Activated CD8-positive, alpha-beta memory T cell treated with anti-CD3 and anti-CD28 coated beads, Interleukin-2, amount 50 U/mL, for 24 hours (primary cell): ENCODE data around the gene EVI5.
"Not testable (repeated sequence)": the region's sequence is repeated elsewhere in the genome, so short reads cannot be mapped to it uniquely, and the experiment has no call there.

Source experiments
- DNase-seq: peaks from one replicate; pipeline ENCODE4 v3.0.0-alpha.2; 2020; ENCODE audit errors: extremely low read depth

EVI5 gene

DNA sequence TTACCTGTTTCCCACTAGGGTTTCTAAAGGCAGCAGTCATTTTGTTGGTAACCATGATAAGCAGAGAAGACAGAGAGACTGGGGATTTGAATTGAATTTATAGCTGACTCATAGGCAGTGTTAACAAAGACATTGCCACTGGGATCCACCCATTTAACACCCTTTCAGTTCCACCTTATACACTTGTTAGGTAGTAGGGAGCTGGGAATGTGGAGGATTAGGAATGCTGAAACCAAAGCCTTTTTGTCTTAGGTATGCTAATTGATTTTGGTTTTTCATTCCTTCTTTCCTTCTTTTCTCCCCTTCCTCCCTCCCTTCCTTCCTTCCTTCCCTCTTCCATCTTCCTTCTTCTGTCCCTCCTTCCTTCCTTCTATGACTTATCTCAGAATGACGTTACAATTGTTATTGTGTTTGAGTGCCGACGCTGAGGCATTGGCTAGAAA lies 7.5 kb upstream of the EVI5 start:
- DNase-seq, result no peak

DNA sequence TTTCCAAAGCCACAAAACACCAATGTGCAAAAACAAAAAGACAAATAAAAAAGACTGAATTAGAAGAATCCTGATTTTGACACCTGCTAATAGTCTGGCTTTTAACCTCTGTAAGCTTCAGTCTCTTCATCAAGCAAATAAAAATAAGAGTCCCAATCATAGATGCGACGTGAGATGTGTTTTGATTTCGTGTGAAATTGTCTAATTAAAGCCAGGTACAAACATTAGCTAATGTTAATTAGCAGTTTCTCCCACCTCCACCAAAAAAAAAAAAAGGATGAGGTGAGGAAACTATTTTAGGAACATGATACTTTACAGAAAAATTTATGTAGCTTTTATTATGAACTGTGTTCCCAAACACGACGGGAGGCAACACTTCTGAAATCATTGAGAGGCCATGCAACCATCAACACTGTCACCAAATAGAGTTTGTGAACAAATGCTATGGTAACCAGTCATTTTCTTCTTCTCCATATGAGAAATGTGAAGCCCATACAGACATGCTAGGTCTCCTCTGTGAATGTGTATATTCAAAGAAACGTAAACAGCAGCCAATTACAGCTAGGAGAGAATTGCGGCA lies 6.7 kb upstream of the EVI5 start:
- no peak for DNase-seq

DNA sequence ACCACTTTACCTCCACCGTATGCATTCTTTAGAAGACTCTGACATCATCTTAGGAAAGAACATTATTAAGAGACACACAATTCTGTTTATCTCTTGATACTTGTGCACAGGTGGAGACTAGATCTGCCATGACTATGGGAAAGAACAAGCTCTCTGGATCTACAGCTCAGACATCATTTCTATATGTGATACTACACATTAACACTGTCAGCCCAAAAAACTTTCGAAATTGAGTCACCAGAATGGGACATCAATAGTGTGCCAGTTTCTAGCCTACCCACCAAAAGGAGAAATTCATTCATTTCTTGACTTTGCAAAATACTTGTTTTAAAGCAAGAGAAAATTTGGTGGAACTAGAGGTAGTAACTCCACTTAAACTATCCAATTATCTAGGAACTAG lies 6.0 kb upstream of the EVI5 start:
- no peak for DNase-seq

DNA sequence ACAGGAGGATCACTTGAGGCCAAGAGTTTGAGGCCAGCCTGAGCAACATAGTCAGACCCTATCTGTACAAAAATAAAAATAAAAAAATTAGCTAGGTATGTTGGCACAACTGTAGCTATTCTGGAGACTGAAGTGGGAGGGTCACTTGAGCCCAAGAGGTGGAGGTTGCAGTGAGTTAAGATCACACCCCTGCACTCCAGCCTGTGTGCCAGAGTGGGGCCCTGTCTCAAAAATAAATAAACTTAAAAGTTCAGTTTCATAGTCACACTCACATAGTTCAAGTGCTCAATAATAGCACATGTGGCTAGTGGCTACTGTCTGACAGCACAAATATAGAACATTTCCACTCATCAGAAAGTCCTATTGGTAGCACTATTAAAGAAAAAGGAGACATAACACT lies 5.2 kb upstream of the EVI5 start:
- no peak for DNase-seq

DNA sequence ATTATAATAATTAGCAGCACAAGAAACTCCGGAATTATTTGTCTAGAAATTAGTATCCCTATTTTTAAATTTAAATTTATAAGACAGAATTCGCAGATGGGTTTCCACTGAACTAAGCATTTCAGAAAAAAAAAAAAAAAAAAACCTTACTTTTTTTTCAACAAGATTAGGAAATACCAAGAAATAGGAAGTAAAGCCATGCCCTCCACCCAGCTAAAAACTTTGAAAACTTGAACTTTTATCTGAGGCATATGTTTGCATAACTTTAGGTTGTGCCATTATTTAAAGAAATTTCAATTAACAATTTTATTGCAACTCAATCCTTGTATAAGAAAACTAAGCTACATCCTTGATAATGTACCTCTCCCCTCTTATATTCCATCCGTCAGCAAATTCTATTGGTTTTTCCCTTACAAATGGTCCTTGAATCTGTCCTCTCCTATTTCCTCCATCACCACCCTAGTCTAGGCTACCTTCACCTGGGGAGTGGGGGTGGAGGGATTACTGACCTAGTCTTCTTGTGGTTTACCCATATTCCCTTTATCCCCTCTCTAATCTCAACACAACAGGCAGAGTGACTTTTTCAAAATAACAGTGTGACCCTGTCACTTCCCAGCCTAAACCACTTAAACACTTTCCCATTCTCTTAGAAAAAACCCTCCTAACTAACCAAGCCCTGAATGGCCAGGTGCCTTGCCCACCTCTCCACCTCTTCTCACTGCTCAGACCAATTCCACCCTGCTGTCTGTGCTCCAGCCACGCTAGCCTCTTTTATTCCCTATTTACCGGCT lies 1.4 kb upstream of the EVI5 start:
- no peak for DNase-seq

DNA sequence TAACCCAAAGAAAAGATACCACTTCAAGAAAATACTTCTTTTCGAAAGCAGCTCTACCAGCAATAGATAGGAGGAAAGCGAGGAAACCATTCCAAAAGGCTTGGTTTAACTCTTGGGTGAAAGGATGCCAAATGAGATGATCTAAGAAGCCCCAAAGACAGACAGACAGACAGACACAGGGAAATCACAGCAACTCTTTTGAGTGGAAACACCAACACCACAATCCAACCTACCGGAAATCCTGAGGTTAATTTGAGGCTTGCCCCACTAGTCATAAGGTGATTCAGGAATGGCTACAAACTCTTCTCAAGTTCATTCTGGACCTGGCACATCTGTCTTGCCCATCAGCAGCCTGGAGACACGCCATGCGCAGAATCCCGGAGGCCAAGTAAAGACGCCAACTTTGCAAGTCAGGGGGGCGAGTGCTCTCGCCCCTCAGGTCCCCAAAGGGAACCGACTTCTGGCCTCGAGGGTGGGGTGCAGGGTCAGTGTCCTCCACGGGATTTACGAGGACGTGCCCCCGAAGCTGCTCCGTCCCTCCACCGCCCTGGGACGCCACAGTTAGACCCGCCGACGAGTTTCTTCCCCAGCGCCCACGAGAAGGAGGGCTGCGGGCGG lies 778 bp downstream of the EVI5 start:
- DNase-seq, result no peak

DNA sequence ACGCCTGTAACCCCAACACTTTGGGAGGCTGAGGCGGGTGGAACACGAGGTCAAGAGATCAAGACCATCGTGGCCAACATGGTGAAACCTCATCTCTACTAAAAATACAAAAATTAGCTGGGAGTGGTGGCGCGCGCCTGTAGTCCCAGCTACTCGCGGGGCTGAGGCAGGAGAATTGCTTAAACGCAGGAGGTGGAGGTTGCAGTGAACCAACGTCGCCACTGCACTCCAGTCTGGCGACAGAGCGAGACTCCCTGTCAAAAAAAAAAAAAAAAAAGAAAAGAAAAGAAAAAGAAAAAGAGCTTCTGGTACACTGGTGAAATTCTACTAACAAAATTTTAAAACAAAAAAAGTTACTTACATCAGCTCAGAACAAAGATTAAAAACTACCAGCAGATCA lies 1.4 kb downstream of the EVI5 start:
- not testable (repeated sequence) for DNase-seq

DNA sequence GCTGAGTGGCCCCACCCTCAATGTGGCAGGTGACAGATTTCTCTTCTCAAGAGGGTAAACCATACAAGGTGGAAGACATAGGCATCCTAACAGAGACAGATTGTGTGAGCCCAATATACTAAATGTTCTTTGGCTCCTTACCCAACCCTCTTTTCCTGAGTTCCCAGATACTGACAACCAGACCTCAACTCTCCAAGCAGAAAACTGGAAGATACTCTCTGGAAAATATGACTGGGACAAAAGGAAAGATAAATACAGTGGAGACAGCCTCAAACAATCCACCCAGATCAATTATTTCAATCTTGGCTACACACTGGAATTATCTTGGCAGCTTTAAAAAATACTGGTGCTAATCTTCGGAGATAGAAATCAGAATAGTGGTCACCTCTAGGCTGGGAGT lies 6.5 kb downstream of the EVI5 start:
- DNase-seq, result no peak

DNA sequence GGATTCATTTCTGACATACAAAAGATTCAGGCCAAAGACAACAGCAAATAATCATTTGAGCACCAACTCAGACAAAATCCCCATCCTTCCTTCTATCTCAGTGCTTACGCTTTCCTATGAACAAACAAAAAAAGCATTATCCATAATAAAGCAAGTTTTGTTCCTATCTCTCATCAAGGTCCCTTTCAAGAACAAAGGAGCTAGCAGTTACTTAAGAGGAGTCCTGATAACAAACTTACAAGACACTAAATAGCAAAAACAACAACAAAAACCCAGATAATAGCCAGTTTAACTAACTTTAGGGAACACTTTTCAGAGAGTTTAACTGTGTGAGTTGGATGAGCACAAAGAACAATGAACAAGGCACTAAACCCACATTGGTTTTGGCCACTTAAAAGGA lies 10.5 kb downstream of the EVI5 start:
- no peak for DNase-seq

DNA sequence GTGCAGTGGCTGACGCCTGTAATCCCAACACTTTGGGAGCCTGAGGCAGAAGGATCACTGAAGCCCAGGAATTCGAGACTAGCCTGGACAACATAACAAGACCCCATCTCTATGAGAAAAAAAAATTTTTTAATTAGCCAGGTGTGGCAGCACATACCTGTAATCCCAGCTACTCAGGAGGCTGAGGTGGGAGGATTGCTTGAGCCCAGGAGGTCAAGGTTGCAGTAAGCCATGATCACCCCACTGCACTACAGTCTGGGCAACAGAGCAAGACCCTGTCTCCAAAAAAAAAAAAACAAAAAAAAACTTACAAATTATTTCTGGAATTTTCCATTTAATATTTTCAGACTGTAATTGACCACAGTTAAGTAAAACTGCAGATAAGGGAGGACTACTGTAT lies 11.2 kb downstream of the EVI5 start:
- DNase-seq, result not testable (repeated sequence)

DNA sequence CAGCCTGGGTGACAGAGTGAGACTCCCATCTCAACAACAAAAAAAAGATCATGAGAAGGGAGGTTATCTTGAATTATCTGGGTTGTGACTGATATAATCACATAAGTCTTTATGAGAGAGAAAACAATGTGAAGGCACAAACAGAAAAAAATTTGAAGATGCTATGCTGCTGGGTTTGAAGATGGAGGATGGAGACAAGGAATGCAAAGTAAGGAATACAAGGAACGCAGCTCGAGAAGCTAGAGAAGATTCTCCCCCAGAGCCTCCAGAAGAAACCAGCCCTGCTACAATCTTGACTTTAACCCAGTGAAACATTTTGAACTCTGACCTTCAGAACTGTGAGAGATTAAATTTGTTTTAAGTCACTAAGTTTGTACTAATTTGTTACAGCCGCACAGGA lies 15.1 kb downstream of the EVI5 start:
- no peak for DNase-seq

DNA sequence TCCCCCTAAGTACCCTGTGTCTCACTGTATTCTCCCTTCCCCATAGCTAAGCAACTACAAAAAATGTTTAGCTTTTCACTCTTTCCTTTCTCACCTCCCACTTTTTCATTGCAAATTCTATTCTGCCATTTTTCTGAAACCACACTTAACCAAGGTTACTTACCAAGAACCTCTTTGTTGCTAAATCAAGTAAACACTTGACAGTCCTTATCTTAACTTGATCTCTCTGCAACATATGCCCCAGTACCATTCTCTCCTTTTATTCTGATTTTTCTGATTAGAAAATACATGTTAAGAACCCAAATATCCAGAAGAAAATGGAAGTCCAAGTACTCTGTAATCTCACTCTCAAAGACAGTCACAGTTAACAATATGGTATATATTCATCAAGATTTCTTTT lies 16.0 kb downstream of the EVI5 start:
- DNase-seq, result no peak

DNA sequence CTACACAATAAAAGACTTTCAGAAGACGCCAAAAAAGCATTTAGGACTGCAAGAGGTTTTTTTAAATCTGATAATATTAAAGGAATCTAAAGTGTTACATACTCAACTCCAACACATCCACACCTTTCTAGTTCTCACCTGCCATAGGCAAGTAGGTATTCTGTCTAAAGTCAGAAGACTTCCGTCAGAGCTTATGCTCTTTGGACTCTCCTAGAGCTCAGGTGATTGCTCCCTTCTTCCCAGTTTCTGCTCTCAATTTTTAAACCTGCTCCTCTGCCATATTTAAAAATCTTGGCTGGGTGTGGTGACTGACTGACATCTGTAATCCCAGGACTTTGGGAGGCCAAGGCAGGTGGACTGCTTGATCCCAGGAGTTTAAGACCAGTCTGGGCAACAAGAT lies 16.6 kb downstream of the EVI5 start:
- DNase-seq, result no peak

DNA sequence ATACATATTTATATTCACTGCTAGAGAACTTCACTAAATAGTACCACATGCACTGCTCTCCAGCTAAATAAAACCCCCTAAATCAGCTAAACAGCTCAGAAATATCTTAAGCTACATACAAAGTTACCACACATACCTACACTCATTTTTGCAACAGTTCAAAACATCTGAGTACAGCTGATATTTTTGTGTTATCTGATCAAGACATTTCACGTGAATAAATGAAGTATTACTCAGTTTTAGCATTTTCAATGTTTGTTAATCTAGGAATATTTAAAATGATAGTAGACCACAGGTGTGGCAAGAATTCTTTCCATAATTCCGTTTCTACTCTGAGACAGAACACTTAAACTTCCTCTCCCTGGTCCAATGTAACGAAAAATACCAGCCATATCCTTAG lies 20.8 kb downstream of the EVI5 start:
- DNase-seq, result no peak

DNA sequence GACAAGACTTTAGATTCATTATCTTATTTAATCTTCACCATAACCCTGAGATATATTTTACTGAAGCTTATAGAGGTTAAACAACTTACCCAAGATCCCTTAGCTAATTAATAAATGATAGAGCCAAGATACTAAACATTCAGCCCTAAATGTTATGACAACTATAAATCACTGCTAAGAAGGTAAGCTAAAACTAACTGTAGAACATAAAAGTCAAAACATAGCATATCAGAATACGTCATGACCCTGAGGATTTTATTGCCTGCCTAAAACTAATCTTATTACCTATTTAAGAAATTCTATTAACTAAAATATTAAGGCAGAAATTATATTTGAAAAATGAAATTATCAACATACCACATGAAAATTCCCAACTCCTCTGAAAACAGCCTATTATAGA lies 22.6 kb downstream of the EVI5 start:
- no peak for DNase-seq

DNA sequence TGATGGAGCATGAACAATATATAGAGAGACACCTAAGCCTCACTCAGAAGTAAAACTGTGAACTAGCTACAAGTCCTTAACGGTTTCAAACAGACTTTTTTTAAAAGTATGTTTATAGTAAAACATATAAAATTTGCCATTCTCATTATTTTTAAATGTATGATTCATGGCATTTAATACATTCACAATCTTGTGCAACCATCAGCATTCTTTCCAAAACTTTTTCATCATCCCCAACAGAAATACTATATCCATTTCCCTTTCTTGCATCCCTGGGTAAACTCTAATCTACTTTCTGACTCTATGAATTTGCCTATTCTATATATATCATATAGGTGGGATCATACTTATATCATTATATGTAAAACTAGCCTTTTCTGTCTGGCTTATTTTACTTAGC lies 25.5 kb downstream of the EVI5 start:
- no peak for DNase-seq

DNA sequence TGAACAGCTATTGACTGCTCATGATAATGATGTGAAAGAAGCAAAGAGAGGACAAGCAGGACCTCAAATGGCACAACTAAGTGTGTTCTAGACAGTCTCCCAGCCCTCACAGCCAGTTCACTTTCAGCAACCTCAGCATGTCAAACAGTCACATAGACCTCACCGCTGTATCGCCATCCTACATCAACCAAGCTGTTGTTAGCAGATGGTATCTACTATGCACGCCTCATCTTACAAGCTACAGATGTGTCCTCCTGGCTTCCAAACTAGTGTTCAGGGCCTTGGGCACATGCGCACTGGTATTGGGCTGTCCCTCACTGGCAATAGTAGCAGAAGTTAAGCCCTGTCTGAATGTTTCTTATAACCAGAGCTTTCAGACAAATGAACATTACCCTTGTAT lies 28.4 kb downstream of the EVI5 start:
- no peak for DNase-seq

DNA sequence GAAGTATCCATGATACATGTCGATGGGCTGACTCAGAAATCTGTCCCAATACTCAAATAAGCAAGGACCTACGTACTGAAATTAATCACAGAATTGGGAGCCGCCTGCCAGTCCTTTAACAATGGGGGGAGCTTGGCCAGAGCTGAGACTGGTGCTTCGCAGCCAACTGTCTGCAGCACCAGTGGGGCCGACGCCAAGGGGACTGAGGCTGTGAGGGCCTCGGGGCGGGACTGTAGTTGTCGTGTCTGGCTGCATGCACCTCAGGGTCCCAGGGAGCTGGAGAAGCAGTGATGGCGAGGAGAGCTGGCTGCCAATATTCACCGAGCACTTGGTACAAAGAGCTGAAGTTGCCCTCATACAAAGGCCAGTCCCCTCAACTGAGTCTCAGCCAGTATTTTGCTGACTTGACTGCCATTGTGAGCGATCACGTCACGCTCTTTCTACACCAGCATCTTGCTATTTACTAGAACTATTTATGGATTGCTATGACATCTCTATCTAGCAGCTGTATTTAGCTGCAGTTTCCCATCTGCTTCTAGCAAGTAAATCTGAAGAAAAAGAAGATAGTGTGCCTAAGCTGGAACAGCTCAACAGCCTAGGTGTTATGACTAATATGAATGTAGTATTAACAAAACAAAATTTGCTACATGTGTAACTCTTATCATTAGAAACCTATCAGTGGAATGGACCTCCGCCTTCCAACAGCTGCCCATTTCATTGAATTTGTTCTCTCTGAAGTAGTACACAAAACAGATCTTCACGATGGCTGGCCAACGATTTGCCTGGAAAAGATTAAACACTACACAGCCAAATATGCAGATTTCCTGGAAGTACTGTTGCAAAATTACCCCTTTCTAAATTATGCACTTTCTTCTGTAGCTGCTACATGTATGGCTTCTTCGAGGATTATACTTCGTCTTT lies 29.1 kb downstream of the EVI5 start:
- DNase-seq, result no peak

DNA sequence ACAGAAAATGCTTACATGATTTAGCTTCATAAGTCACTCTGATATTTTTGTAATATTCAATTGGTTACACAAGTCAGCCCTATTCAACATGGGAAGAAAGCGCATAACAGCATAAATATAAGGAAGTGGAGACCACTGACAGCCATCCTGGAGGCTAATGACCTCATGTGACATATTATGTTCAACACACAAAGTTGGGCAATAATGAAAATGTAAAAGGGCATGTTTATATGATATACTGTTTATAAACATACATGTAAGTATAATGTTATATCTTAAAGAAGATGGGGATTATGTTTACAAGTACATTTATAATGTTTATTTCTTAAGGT lies 30.2 kb downstream of the EVI5 start:
- DNase-seq, result no peak

DNA sequence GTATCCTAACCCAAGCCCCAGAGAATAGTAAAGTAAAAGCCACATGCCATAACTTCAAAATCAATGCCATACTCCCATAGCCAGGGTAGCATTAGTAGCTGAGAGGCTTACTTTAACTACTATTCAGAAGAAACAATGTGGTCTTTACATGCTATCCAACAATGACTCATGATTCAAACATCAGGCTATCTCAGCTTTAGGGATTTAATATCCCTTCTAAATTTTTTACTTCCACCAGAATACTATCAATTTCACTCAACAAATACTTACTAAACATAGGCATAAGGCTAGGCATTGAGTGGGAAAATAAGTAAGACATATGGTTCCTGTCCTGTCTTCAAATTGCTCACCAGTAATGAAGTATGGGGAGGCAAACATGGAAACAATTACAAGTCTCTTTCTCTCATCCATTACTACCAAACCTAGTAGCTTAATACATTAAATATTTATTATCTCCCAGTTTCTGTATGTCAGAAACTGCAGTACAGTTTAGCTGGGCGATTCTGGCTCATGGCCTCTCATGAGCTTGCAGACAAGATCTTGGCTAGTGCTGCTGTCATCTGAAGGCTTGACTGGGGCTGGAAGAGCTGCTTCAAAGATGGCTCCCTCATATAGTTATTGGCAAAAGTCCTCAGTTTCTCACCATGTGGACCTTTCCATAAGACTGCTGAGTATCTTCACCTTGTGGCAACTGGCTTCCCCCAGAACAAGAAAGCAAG lies 30.7 kb downstream of the EVI5 start:
- DNase-seq, result no peak

DNA sequence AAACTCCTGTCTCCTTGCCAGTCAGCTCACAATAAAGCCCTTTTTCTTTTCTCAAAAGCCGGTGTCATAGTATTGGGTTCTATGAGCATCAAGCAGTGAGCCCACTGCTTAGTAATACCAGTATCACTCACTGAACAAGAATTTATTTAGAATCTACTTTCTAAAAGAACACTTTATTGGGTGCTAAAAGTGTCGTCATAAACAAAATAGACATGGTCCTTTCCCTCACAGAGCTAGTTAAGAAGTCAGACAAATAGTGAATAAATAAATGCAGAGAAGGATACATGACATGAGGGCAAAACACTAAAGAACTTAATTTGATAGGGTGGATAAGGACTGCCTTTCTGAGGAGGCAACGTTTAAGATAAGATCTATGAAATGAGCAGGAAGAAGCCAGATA lies 32.2 kb downstream of the EVI5 start:
- DNase-seq, result no peak
